Small intestine (tissue), 7 donors: ENCODE data around the gene TRIM13. TPM values are rescaled to one million over a fixed set of nuclear protein-coding genes. Genes with fewer than 3 reads are reported as not detected.
A peak's percentile ranks its signal among the peaks of the same experiment; 100 is the strongest.

Source experiments
- DNase-seq, 2 donors: peaks; one replicate each; pipeline versions ENCODE4 v3.0.0 to v3.0.0-alpha.2; 2013
- FAIRE-seq: peaks from 2 replicates; lab custom pipeline; 2012; peaks lifted over from hg19 to GRCh38; lab: Jason Lieb, UNC
- H3K27ac ChIP-seq, 3 donors: one replicate each; pipeline ENCODE4 v1.5.1; 2013; ENCODE audit warnings: low read length in 2 of 3, mild to moderate bottlenecking in 2 of 3, control low read depth in 1 of 3, inconsistent platforms in 1 of 3, low read depth in 1 of 3, moderate library complexity in 1 of 3
- H3K27me3 ChIP-seq, 3 donors: one replicate each; pipeline ENCODE4 v1.6.1; 2013; ENCODE audit warnings: low read length in 3 of 3, inconsistent platforms in 1 of 3; ENCODE audit not compliant: control insufficient read depth in 3 of 3, insufficient read depth in 3 of 3
- H3K36me3 ChIP-seq, 3 donors: one replicate each; pipeline ENCODE4 v1.6.1; 2013; ENCODE audit warnings: low read length in 3 of 3, inconsistent platforms in 1 of 3, low read depth in 1 of 3, mild to moderate bottlenecking in 1 of 3, moderate library complexity in 1 of 3; ENCODE audit not compliant: control insufficient read depth in 3 of 3, insufficient read depth in 2 of 3
- H3K4me1 ChIP-seq, 3 donors: one replicate each; pipeline ENCODE4 v1.6.1; 2013; ENCODE audit warnings: low read length in 2 of 3, inconsistent platforms in 1 of 3, low read depth in 1 of 3, mild to moderate bottlenecking in 1 of 3, moderate library complexity in 1 of 3; ENCODE audit not compliant: control insufficient read depth in 3 of 3, insufficient read depth in 2 of 3
- H3K4me3 ChIP-seq, 3 donors: one replicate each; pipeline ENCODE4 v1.5.1; 2013; ENCODE audit warnings: low read length in 3 of 3, control low read depth in 1 of 3, inconsistent platforms in 1 of 3, low read depth in 1 of 3, mild to moderate bottlenecking in 1 of 3, moderate library complexity in 1 of 3
- H3K9me3 ChIP-seq, 2 donors: one replicate each; pipeline ENCODE4 v1.6.1; 2013; ENCODE audit warnings: low read depth in 1 of 2, low read length in 1 of 2; ENCODE audit not compliant: control insufficient read depth in 2 of 2, insufficient read depth in 1 of 2
- WGBS, 3 donors: extraction: QIAGEN DNeasy Blood & Tissue Kit; methylation state at CpG; one replicate each; pipeline ENCODE4 v1.1.7; 2013; 5-methylcytosine and 5-hydroxymethylcytosine counted together
- polyA plus RNA-seq, 4 donors: library from polyadenylated mRNA; stranded (reverse) in 3 of 4; unstranded in 1 of 4; fragments of 200-250 nt in 3 of 4; fragments of 120-200 nt in 1 of 4; gene quantifications; one replicate each; pipeline versions ENCODE4 v1.2.1 to v1.2.3, GENCODE V29; 2013
- donor health status: healthy with polysubstance abuse.
- donor health status: control.
- donor health status: control.
- donor health status: Bipolar disorder and iron deficiency.
- donor health status: healthy.

TRIM13 gene
- polyA plus RNA-seq, 4 donors = 9.2 to 31.5 (median 10.9) TPM

DNA sequence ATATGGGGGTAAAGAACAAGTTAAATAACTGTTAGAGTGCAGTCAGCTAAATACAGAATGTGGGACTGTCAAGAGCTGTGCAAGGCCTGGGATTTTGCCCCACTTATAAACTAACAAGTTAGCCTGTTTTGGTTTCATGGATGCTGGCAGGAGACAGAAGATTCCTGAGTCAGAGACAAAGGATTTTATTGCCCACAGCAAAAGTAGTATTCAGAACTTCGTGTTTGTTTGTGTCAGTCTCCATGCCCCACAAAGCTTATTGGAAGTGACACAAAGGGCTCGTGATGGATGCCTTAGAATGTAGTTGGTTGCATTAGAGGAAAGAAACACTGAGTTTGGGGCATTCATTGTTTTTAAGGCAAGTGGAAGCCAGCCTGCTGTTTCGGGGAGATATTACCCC lies 38.5 kb upstream of the TRIM13 start:
- Histone ChIP-seq H3K9me3 (peaks cover 0 to 16% of the 10 kb centered on the region in 2 donors), H3K27me3 (no peaks in the 10 kb centered on the region), H3K4me1 (peaks cover 0 to 15% (median 0%) of the 10 kb centered on the region in 3 donors), H3K4me3 (no peak overlapping the region), H3K27ac (no peak overlapping the region), H3K36me3 (no peaks in the 10 kb centered on the region)
- no peak for DNase-seq
- 80 to 90% (median 83%) methylated on average over 3 of the region's 3 CpGs for WGBS, 3 donors
- no peak for FAIRE-seq

DNA sequence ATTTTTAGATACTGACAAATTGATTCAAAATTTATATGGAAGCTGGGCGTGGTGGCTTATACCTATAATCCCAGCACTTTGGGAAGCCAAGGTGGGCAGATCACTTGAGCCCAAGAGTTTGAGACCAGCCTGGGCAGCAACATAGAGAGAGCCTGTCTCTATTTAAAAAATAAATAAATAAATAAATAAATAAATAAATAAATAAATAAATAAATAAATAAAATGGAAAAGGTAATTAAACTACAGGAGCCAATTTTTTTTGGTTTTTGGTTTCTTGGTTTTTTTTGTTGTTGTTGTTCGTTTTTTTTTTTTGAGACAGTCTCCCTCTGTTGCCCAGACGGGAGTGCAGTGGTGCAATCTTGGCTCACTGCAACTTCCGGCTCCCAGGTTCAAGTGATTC lies 29.4 kb upstream of the TRIM13 start:
- FAIRE-seq (no peak), DNase-seq (no peak)
- H3K27me3 ChIP-seq = no peaks in the 10 kb centered on the region
- no peak overlapping the region for H3K4me3 ChIP-seq
- H3K9me3 ChIP-seq = peaks cover 0 to 9% of the 10 kb centered on the region in 2 donors
- H3K4me1 ChIP-seq = no peaks in the 10 kb centered on the region
- H3K27ac ChIP-seq = no peak overlapping the region
- WGBS, 3 donors = 92 to 98% (median 95%) methylated on average over 4 of the region's 4 CpGs
- peaks cover 0 to 2% (median 0%) of the 10 kb centered on the region in 3 donors for H3K36me3 ChIP-seq

DNA sequence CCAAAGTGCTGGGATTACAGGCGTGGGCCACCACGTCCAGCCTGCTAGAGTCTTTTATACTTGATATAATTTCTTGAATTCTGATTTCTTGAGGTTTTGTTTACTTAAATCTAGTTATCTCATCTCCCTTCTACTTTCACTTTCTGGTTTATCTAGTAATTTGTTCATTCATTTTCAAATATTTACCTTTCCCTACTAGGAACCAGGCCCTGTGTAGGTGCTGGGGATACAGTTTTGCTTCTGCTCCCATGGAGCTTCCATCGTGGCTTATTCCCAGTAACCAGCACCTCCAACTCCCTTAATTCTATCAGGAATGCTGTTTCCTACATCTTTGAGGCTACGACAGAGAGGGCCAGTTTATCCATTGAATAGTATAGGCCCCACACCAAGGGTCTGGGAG lies 24.1 kb upstream of the TRIM13 start:
- DNase-seq (peak in 1 of 2 donors; percentile 21), FAIRE-seq (no peak)
- no peak overlapping the region for H3K27ac ChIP-seq
- H3K36me3 ChIP-seq = peaks cover 0 to 2% (median 1%) of the 10 kb centered on the region in 3 donors
- H3K27me3 ChIP-seq = no peaks in the 10 kb centered on the region
- 26 to 72% (median 43%) methylated on average over 4 of the region's 4 CpGs for WGBS, 3 donors
- H3K4me1 ChIP-seq = no peaks in the 10 kb centered on the region
- H3K4me3 ChIP-seq = no peak overlapping the region
- H3K9me3 ChIP-seq = no peaks in the 10 kb centered on the region

DNA sequence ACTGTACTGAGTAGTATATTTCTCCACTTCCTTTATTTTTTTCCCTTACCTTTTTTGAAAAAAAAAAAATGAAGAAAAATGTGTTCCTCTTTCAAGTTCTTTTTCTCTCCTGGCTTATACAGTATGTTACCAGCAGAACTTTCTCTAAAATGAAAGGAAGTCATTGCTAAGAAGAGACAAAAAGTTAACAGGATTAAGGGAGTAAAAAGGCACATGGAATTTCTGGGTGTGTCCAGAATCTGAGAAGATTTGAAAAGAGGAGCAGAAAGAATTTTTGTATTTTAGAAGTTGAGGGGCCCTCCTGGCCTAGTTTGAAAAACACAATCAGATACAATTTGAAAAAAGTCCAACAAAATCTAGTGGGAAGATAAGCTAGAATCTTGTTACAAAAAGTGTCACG lies 21.0 kb upstream of the TRIM13 start:
- no peaks in the 10 kb centered on the region for H3K4me1 ChIP-seq
- no peak overlapping the region for H3K27ac ChIP-seq
- H3K27me3 ChIP-seq = no peaks in the 10 kb centered on the region
- no peak overlapping the region for H3K4me3 ChIP-seq
- FAIRE-seq (no peak), DNase-seq (no peak)
- WGBS, 3 donors = 90 to 100% (median 94%) methylated on average over 1 of the region's 1 CpG
- H3K9me3 ChIP-seq = no peaks in the 10 kb centered on the region
- H3K36me3 ChIP-seq = peaks cover 0 to 1% (median 0%) of the 10 kb centered on the region in 3 donors

DNA sequence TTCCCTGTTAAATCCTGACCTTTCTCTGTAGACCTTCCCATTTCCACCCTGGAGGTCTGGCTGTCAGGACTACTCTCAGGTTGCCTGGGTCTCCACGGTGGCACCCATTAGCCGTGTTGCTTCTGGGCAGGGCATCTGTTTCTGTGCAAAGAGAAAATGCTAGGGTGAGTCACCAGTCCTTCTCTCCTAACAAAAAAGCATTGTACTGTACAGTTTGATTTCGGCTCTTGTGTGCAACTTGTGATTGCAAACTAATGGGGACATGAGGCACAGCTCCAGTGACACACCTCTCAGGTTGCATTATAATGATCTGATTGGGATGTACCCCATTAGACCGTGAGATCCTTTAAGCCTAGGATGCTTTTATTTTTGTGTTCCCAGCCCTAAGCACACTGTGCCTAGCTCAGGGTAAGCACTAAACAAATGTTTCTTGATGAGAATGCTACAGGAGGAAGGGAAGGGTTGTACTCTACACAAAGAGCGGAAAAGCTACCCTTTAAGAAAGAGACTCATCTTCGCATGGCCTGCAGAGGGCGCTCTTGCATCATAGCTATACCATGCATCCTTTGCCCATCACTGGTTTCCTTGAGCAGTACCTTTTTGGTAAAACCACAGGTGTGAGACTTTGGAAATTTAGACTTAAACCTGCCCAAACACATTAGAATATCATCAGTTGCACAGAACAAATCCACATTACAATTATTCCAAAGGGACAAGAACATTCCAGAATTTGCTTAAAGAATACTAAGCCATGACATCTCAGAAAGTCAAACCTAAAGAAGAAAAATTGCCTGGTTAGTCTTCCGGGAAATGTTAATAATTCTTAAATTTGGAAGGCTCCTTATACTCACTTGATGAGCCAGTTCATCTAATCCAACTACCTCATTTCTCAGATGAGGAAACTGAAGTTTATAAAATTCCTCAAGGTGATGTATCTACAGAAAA lies 20.3 kb upstream of the TRIM13 start:
- FAIRE-seq (no peak), DNase-seq (peak; percentile 80 to 84)
- no peak overlapping the region for H3K27ac ChIP-seq
- no peaks in the 10 kb centered on the region for H3K27me3 ChIP-seq
- no peaks in the 10 kb centered on the region for H3K9me3 ChIP-seq
- WGBS, 3 donors = 39 to 52% (median 39%) methylated on average over 8 of the region's 8 CpGs
- peaks cover 0 to 1% (median 0%) of the 10 kb centered on the region in 3 donors for H3K36me3 ChIP-seq
- no peaks in the 10 kb centered on the region for H3K4me1 ChIP-seq
- no peak overlapping the region for H3K4me3 ChIP-seq

DNA sequence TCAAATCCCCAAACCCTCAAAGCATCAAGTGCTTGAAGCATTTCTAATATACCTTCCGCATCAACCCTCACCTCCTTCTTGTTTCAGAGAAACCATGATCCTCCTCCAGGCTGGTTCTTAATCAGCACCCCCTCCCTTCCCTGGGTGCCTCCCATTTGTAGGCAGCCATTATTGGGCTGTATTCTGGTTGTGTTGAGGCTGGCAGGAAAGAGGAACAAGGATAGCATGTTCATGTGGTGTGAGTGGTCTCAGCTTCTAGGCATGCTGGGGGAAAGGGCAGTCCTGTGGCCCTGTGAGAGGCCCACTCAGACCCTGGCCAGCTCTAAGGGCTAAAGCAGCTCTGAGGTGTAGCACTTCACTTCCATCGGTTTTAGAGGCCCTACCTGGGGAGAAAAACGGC lies 18.9 kb upstream of the TRIM13 start:
- WGBS, 3 donors = 59 to 84% (median 79%) methylated on average over 3 of the region's 3 CpGs
- no peaks in the 10 kb centered on the region for H3K27me3 ChIP-seq
- no peaks in the 10 kb centered on the region for H3K4me1 ChIP-seq
- H3K9me3 ChIP-seq = no peaks in the 10 kb centered on the region
- H3K36me3 ChIP-seq = peaks cover 0 to 1% (median 0%) of the 10 kb centered on the region in 3 donors
- no peak overlapping the region for H3K4me3 ChIP-seq
- FAIRE-seq (no peak), DNase-seq (no peak)
- H3K27ac ChIP-seq = no peak overlapping the region

DNA sequence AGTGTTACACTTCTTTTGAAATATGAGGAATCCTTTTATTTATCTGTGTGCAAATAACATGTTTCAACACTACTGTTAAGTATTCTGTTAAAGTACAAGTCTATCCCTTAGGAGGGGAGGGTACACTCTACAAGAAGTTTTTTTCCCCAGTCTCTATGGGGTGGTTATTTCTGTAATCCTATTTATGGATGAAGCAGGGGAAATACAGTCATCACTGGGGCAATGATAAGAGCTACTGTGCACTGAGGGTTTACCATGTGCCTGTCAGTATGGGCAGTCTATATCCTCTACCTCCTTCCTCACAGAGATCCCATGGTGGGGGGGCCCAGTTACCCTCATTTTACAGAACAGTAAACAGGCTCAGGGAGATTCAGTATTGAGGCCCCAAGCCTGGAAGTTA lies 16.6 kb upstream of the TRIM13 start:
- H3K4me1 ChIP-seq = no peaks in the 10 kb centered on the region
- H3K27ac ChIP-seq = no peak overlapping the region
- no peak overlapping the region for H3K4me3 ChIP-seq
- H3K27me3 ChIP-seq = no peaks in the 10 kb centered on the region
- no peaks in the 10 kb centered on the region for H3K36me3 ChIP-seq
- no peak for FAIRE-seq
- no peak for DNase-seq
- no peaks in the 10 kb centered on the region for H3K9me3 ChIP-seq

DNA sequence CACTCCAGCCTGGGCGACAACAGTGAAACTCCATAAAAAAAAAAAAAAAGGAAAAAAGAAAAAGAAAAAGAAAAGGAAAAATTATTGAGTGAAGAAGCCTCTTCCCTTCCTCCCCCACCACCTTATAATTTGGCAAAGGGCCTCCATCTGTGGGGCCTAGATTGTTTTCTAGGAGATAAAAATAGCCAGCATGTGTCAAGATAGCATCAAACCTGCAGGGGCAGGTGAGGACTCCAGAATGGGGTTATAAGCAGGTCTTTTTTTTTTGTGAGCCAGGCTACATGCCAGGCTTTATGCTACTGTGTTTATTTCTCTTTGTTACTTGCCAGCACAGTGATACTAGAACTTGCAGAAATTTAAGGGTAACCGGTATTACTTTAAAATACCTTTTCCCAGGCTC lies 11.7 kb upstream of the TRIM13 start:
- 75 to 89% (median 79%) methylated on average over 2 of the region's 2 CpGs for WGBS, 3 donors
- Histone ChIP-seq H3K36me3 (no peaks in the 10 kb centered on the region), H3K27me3 (no peaks in the 10 kb centered on the region), H3K4me1 (no peaks in the 10 kb centered on the region), H3K4me3 (no peak overlapping the region), H3K27ac (no peak overlapping the region), H3K9me3 (no peaks in the 10 kb centered on the region)
- no peak for DNase-seq
- no peak for FAIRE-seq
